ENCODE measurements around the gene CCDC170. TPM values are rescaled to one million over a fixed set of nuclear protein-coding genes. Genes with fewer than 3 reads are reported as not detected.

The CCDC170 gene
- total RNA-seq, 1 experiment from 2014 or later: 0.12 TPM

DNA sequence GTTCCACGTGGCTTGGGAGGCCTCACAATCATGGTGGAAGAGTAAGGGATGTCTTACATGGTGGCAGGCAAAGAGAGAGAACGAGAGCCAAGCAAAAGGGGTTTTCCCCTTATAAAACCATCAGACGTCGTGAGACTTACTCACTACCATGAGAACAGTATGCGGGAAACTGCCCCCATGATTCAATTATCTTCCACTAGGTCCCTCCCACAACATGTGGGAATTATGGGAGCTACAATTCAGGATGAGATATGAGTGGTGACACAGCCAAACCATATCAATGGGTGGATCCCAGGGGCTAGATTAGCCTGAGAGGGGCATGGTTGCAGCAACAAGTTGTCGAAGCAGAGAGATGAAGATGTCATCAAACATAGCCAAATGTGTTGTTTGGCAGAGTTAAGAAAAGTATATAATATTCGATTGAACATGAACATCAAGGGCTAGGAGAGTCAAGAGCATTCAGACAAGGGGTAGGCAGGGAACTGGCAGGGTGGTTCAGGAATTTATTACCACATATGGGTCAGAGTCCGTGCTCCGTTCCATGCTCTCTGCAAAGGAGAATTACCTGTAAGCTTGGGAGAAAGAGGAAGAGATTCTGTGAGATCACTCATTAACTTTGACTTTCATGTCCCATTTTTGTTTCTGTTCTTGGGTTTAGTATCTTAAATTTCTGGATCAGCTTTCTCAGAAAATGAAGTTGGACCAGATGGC, 98.8 kb downstream of the CCDC170 start:
- DNase-seq (ENCODE audit: low read depth, low spot score): no peak
- no peaks in the 10 kb centered on the region for H3K9me2 ChIP-seq (ENCODE audit: insufficient read depth)
- no TSS peak for BruUV-seq (replicated peaks)
- H3K4me2 ChIP-seq (ENCODE audit: low read length): no peak overlapping the region
- H3K4me1 ChIP-seq (ENCODE audit: control insufficient read depth in 1 of 2, insufficient read depth in 2 of 2, low read length in 2 of 2): no peaks in the 10 kb centered on the region
- H3K27ac ChIP-seq (ENCODE audit: low read depth, low read length): no peak overlapping the region
- ChIA-PET CTCF (no interaction called here), POLR2A (no interaction called here), RAD21 (ENCODE audit: low non-redundant PET in 1 of 2, low total read pairs in 2 of 2, uncharacterized antibody in 2 of 2, unreplicated experiment in 2 of 2) (no interaction called here)
- TF ChIP-seq, protein P1, sequence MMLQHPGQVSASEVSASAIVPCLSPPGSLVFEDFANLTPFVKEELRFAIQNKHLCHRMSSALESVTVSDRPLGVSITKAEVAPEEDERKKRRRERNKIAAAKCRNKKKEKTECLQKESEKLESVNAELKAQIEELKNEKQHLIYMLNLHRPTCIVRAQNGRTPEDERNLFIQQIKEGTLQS (IDR thresholded peaks at IDR 0.05): no peak
- TF ChIP-seq SRF (IDR thresholded peaks at IDR 0.05; ENCODE audit: low read depth) (no peak), TCF7L2 (IDR thresholded peaks at IDR 0.05; ENCODE audit: borderline replicate concordance, extremely low read depth, insufficient read depth, insufficient read length) (no peak), ZNF274 (IDR thresholded peaks at IDR 0.05; ENCODE audit: low read depth, low read length) (no peak), RAD21 (IDR thresholded peaks at IDR 0.05; ENCODE audit: low read depth) (no peak), EZH2phosphoT487 (IDR thresholded peaks at IDR 0.05; ENCODE audit: borderline replicate concordance) (no peak), ELF1 (IDR thresholded peaks at IDR 0.05; ENCODE audit: borderline replicate concordance, low read depth) (no peak), EZH2 (IDR thresholded peaks at IDR 0.05) (no peak), JUND (IDR thresholded peaks at IDR 0.05) (no peak), CBX3 (IDR thresholded peaks at IDR 0.05; ENCODE audit: low read depth) (no peak), YY1 (IDR thresholded peaks at IDR 0.05; ENCODE audit: extremely low read depth, insufficient replicate concordance, low read depth, low read length) (no peak), SP1 (IDR thresholded peaks at IDR 0.05; ENCODE audit: low read depth) (no peak), FOSL1 (IDR thresholded peaks at IDR 0.05; ENCODE audit: low read depth) (no peak), EGR1 (IDR thresholded peaks at IDR 0.05; ENCODE audit: low read depth) (no peak), ZFX (IDR thresholded peaks at IDR 0.05) (no peak), CEBPB (IDR thresholded peaks at IDR 0.05; ENCODE audit: low read depth) (no peak), POLR2AphosphoS5 (IDR thresholded peaks at IDR 0.05; ENCODE audit: low read depth, low read length) (no peak), SIN3A (IDR thresholded peaks at IDR 0.05; ENCODE audit: low read depth) (no peak)
- TF ChIP-seq, protein P2, sequence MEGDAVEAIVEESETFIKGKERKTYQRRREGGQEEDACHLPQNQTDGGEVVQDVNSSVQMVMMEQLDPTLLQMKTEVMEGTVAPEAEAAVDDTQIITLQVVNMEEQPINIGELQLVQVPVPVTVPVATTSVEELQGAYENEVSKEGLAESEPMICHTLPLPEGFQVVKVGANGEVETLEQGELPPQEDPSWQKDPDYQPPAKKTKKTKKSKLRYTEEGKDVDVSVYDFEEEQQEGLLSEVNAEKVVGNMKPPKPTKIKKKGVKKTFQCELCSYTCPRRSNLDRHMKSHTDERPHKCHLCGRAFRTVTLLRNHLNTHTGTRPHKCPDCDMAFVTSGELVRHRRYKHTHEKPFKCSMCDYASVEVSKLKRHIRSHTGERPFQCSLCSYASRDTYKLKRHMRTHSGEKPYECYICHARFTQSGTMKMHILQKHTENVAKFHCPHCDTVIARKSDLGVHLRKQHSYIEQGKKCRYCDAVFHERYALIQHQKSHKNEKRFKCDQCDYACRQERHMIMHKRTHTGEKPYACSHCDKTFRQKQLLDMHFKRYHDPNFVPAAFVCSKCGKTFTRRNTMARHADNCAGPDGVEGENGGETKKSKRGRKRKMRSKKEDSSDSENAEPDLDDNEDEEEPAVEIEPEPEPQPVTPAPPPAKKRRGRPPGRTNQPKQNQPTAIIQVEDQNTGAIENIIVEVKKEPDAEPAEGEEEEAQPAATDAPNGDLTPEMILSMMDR (IDR thresholded peaks at IDR 0.05 in 2 of 3, conservative IDR thresholded peaks at IDR 0.05 in 1 of 3; ENCODE audit: borderline replicate concordance in 1 of 3, insufficient read depth in 1 of 3, low read depth in 2 of 3, low read length in 2 of 3): no peak
- TF ChIP-seq, protein P3, sequence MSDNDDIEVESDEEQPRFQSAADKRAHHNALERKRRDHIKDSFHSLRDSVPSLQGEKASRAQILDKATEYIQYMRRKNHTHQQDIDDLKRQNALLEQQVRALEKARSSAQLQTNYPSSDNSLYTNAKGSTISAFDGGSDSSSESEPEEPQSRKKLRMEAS (IDR thresholded peaks at IDR 0.05): no peak
- ATAC-seq: no peak
- H3K9me3 ChIP-seq (ENCODE audit: control insufficient read depth in 1 of 2, insufficient read depth in 1 of 2, low read depth in 1 of 2, low read length in 2 of 2): no peaks in the 10 kb centered on the region
- no peak overlapping the region for H3K9ac ChIP-seq (ENCODE audit: low read length)
- H3K27me3 ChIP-seq (ENCODE audit: insufficient read depth, low read length): no peaks in the 10 kb centered on the region
- H3K36me3 ChIP-seq (ENCODE audit: control insufficient read depth in 1 of 2, insufficient read depth in 2 of 2, low read length in 2 of 2): no peaks in the 10 kb centered on the region
- no peaks in the 10 kb centered on the region for H4K20me1 ChIP-seq (ENCODE audit: insufficient read depth)
- intact Hi-C loops (cut with micrococcal nuclease): no loop called here
- H3K4me3 ChIP-seq (replicated peaks in 1 of 2; ENCODE audit: low read depth in 1 of 2, low read length in 2 of 2): no peak overlapping the region
- no peak overlapping the region for H2AFZ ChIP-seq (ENCODE audit: low read depth, low read length, poor library complexity, severe bottlenecking)
- H3K79me2 ChIP-seq (ENCODE audit: insufficient read depth, low read length): no peaks in the 10 kb centered on the region
